HG02571 (cell line): ENCODE data around the gene DFFB.

Experiments
- ATAC-seq: cut with Tn5 transposase; IDR thresholded peaks from one replicate; pipeline ENCODE4 v1.9.1; 2021; ENCODE audit warnings: mild to moderate bottlenecking, moderate library complexity; ENCODE audit not compliant: unreplicated experiment

The DFFB gene

DNA sequence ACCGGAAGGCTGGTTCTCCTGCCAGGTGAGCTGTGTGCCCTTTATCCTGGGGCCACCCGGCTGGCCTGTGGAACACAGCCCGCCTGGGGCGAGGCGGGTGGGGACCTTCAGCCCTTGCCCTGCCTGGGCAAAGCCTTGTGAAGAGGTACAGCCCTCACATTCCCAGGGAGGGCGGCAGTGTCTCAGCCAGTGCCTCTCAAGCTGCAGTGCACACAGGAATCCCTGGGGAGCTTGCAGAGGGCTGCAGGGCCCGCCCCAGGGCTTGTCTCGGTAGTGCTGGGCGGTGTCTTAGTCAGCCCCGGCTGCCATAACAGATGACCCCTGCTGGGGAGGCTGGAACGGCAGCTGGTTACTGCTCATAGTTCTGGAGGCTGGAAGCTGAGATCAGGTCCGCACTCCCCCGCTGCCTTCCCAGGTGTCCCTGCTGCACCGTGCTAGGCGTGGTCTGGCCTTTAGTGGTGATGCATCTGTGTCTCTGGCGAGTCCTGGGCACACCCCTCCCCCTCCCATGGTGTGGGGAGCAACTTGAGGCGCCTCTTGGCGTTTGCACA, 12.6 kb downstream of the DFFB start:
- ATAC-seq: no peak

DNA sequence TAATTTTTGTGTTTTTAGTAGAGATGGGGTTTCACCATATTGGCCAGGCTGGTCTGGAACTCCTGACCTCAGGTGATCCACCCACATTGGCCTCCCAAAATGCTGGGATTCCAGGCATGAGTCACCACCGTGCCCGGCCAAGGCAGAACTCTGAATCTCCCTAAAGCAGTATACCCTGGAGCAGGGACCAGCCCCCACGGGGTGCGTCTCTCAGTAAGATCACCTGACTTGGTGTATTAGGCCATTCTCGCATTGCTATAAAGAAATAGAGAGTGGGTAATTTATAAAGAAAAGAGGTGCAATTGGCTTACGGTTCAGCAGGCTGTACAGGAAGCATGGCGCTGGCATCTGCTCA, 14.2 kb downstream of the DFFB start:
- ATAC-seq: no peak

DNA sequence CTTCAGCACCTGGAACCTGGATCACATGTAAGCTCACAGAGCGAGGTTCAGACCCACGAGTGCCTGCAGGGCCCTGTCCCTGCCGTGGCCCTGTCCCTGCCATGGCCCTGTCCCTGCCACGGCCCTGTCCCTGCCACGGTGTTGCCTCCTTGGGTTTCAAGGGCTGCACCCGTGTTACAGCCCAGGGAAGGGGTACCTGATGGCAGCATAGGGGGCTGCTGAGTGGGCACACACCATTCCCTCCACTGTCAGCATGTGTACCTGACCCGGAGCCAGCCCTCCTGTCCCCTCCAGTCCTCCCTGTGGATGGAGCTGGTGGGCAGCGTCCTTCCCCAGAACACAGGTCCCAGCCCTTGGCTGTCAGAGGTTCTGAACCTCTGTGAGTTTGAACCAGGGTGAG, 15.3 kb downstream of the DFFB start:
- no peak for ATAC-seq

DNA sequence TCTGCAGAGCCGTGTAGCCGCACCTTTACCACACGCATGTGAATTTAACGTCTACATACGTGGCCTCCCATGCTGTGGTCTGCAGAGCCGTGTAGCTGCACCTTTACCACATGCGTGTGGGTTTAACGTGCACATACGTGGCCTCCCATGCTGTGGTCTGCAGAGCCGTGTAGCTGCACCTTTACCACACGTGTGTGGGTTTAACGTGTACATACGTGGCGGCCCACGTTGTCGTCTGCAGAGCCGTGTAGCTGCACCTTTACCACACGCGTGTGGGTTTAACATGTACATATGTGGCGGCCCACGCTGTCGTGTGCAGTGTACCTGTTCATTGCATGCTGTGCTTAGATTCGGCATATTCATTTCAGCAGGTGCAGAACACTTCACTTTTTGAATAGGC, 17.5 kb downstream of the DFFB start:
- ATAC-seq: no peak

DNA sequence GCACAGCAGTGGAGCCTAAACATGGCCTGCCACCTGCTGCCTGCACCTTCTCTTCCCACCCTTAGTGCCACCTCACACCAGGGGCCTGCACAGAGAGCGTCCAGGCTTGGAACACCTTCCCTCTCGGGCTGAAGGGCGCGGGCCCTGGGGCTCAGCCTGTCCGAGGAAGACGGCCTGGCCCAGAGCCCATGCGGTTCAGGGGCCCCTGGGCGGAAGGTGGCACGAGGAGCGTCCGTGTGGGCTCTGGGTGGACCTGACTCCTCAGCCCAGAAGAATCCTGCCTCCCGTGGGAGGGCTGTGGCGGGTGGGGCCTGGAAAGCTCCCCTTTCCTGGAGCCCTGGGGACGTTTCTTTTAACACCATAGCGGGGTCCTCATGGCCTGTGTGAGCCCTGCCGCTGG, 19.4 kb downstream of the DFFB start:
- no peak for ATAC-seq

DNA sequence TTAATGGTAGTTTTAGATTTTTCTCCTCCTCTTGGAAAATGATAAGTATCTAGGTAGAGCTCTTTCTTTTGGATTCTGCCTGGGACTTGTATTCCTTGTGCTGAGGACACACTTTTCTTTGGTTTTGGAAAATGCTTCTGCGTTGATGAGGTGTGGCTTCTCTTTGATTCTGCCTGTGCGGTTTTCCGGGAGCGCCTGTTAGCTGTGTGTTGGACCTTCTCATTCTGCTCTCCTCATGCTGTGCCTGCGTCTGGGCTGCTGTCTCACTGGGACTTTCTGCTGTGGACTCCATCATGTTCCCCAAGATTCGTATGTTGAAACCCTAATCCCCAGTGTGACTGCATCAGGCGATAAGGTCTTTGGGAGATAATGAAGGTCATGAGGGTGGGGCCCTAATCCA, 21.8 kb downstream of the DFFB start:
- no peak for ATAC-seq

DNA sequence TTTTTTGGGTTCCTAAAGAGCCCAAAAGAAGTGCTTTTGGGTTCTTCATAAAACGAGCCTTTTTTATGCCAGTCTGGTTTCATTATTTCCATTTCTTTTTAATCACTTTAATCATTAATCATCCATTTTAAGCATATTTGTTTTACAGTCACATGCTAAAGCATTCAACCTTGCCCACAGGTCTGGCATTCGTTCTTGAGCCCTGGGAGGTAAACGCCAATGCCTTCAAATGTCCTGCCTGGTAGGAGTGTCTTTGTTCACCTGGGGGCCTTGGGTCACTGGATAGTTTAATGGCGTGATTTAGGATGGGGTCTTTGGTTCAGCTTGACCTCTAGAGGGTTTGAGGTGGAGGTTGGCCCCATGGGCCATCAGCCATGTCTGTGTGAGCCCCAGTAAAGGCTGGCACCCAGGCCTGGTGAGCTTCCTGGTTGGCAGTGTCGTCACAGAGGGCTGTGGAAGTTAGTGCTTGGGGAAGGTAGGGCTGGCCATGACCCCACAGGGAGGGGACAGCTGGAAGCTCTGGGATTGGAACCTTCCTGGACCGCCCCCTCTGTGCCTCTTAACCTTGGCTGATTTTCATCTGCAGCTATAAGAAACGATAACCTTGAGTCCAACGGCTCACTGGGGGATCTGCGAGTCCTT, 22.6 kb downstream of the DFFB start:
- no peak for ATAC-seq

DNA sequence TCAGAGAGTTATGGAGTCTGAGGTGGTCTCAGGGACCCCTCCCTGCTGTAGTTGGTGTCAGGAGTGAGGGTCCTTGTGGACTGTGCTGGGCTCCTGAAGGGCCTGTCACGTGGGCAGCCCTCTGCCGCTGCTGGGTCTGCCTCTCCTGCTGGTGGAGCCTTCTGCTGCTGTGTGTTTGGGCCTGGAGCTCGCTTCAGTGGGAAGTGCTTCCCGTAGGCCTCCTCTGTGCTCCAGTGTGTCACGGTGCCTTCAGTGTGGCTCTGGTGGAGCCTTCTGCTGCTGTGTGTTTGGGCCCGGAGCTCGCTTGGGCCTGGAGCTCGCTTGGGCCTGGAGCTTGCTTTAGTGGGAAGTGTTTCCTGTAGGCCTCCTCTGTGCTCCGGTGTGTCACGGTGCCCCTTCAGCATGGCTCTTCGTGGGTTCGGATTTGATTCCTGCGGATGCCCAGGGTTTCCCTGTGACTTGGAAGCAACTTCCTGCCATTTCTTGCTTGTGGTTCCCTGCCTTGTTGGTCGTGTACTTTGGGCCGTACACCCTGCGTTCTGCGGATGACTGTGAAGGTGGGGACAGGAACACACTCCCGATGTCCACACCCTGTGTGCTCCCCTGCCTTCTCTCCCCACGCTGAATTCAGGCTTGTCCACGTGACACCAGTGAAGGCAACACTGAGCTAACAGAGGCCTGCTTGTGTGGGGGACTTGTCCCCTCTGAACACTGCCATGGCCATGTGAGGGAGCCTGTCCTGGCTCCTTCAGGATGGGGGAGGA, 23.3 kb downstream of the DFFB start:
- no peak for ATAC-seq

DNA sequence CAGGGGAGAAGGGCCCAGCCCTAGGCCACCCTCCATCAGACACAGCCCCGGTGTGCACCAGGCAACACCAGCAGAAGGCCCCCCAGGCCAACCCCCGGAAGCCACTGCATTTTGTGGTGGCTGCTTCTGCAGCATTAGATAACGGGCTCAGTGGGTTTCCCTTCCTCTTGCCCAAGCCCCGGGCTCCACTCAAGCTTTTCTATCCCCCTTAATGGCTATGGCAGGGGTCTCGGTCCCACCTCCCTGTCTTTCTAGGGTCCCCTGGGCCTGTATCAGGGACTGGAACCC, 23.9 kb downstream of the DFFB start:
- ATAC-seq: no peak

DNA sequence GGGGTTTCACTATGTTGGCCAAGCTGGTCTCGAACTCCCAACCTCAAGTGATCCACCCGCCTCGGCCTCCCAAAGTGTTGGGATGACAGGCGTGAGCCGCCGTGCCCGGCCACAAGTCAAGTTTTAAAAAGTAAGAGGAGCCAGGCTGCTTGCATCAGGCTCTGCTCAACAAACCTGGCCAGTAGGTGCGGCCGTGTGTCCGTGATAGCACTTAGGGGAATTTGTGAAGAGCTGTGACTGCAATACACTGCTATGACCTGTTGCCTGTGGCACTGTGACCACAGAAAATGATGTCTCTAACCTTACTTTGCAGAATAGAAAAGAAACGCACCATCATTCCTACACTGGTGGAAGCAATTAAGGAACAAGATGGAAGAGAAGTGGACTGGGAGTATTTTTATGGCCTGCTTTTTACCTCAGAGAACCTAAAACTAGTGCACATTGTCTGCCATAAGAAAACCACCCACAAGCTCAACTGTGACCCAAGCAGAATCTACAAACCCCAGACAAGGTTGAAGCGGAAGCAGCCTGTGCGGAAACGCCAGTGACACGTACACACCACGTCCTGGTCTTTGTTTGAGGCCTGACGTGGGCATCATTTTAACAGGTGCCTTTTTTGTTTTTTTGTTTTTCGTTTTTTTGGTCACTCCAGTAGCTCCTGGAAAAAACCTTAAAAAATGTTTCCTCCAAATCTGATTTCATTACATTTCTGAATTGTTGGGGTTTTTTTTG, 26.1 kb downstream of the DFFB start:
- no peak for ATAC-seq

DNA sequence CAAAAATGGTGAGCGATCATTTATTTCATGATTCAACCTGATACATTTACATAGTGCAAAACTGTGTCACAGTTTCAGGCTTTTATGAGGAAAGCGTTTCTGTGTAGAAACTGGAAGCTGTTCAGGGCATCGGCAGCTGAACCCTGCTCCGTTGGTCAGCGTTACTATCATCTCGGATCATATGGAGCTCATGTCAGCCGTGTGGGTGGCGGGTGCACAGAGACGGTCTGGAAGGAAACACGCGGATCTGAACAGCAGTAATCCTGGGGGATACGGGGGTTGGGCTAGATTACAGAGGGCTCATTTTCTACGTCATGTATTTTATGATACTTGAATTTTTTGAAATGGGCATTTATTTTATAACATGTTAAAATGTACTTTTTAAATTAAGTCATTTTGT, 27.7 kb downstream of the DFFB start:
- ATAC-seq: no peak

DNA sequence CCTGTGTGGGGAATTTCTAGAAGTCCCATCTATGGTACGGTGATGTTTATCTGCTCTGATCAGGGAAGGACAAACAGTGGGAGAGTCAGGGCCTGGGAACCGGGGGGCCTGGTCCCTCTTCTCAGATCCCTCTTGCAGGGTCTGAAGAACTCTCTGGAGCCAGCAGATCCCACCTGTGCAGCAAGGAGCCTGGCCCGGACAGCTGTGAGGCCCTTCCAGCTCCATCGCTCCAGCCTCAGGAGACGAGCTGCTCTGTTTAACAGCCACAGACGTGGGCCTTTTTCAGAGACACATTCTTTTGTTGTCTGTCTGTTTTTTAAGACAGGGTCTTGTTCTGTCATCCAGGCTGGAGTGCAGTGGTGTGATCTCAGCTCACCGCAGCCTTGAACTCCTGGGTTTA, 28.3 kb downstream of the DFFB start:
- ATAC-seq: no peak

DNA sequence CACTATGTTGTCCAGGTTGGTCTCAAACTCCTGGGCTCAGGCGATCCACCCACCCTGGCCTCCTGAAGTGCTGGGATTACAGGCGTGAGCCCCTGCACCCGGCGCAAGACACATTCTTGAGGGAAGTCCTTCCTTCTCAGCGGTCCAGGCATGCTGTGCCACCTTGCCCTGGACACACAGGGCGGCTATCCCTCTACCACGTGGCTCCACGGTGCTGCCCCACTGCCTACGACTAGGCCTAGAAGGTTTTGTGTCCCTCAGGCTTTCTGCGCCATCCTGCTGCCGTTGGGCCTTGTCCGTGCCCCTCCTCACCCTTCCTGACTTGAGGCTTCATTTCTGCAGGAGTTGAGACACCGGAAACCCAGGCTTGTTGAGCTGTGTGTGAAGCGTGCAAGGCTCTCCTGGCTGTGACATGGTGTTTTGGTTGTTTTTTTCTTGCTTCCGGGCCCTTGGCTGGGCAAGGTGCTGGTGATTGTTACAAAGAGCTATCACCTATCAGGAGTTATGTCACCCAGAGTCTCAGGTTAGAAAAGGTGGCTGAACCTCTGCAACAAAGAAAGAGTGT, 28.9 kb downstream of the DFFB start:
- no peak for ATAC-seq

DNA sequence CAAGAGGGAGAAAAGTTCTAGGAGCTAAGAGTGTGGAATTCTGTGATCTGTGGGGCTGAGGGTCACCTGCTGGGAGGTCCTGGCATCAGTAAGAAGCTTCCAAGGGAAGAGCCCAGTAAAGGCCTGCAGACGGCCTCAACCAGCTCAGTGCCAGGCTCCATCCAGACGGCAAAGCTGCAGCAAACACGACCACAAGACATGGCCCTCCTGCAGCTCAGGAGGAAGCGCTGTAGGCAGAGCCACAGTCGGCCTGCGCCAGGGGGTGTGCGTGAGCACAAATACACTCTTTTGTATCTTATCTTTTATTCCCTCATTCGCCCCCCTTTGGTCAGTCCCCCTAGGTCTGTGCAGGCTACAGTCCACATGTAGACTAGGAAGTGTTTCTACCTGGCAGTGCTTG, 29.4 kb downstream of the DFFB start:
- no peak for ATAC-seq

DNA sequence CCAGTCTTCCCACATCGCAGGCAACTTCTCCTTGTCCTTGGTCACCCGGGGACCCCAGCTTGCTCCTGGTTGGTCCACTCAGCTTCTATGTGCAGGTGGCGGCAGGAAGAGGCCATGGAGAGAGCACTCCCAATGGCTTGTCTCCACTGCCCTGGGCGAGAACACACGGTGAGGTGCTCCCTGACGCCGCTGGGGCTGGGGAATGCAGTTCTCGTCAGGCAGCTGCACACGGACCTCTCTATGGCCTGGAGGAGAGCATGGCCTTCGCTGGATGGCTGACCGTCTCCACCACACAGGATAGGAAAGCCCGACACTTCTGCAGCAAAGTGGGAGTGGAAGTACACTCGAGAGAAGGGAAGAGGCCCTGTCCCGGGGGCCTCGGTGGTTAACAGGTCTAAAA, 31.0 kb downstream of the DFFB start:
- no peak for ATAC-seq

DNA sequence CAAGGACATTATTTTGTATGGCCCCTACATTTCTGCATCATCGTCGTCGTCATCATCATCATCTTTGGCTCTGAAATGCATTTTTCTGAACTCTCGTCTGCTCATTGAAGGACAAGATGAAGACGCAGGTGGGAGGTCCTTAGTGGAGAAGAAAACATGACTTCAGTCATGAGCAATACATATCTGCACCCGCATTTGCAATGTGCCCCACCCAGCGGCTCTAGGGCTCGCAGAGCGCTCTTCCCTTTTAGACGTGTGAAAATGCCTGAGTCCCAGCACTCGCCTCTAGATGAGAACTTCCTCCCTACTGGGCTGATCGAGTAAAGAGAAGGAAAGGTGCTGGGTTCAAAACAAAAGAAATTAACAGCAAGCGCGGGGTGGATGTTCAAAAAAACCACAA, 32.7 kb downstream of the DFFB start:
- no peak for ATAC-seq

DNA sequence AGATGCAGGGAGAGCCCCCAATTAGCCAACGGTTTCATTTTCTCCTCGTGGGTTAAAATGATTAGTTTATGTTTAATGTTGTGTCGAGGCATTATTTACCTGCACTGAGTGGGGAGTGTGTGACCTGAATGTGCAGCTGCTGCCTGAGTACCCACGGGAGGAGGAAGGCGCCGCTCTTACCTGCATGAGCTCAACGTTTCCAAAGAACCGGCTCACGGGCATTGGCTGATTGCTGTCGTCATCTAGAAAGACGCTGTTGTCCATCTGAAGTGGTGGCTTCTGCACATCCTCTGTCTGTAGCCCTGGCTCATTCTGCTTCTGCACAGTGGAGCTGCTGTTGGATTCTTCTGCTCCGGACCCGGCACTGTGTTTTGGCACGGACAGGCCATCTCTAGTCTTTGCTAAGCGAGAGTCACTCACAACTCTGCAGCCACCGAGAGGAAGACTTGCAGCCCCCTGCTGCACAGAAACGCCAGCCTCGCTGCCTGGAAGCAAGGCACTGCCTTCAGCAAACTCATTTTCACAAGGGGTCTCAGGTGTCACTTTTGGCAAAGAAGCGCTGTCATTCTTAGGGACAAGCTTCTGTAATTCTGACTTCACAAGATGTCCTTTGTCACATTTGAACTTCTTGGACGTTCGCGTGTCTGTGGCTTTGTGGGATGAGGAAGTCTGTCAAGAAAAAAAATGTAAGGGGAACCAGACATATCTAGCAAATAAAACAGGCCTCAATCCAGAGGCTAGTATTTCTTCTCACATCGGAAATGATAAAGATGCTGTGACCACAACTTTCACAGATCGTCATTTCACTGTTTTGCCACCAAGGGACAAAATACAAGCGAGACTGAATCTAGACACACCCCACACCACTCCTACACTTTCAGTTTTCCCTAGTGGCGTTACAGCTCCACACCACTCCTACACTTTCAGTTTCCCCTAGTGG, 33.4 kb downstream of the DFFB start:
- no peak for ATAC-seq

DNA sequence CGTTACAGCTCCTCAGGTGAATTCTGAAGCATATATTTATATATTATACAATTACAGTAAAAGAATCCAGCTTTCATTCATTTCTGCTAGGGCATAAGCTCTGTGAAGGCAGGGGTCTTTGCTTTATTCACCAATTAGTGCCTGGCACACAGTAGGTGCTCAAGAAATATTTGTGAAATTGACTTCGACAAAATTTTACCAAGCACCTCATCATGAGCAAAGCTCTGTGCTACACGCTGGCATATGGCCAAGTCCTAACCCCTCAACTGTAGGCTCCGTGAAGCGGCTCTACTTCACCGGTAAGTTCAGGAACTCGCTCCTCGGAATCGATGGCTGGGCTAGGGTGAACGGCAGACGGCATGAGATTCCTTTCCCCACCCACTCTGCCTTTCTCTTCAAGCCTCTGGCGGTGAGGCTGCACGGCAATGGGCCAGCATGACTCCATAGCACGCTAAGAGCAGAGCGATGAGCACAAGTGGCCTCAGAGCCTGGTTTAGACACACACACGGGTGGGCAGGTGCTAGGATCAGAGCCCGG, 34.1 kb downstream of the DFFB start:
- no peak for ATAC-seq

DNA sequence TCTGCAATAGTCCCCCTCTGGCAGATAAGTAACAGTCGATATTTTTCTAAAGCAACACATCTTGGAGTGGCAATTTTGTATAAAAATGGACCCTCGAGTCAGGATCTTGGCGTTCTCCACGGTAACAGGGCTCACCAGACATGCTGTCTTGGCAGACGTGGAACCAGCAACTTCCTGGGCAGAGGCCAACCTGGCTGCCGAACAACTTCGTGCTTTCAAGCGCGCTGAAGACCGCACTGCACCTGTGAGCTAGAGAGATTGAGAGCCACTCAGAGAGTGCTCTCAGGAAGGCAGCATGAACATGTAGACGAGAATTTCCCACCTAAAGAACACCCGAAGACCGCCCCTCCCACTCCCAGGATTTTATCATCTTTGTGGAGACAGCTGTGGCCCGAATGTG, 35.5 kb downstream of the DFFB start:
- no peak for ATAC-seq

DNA sequence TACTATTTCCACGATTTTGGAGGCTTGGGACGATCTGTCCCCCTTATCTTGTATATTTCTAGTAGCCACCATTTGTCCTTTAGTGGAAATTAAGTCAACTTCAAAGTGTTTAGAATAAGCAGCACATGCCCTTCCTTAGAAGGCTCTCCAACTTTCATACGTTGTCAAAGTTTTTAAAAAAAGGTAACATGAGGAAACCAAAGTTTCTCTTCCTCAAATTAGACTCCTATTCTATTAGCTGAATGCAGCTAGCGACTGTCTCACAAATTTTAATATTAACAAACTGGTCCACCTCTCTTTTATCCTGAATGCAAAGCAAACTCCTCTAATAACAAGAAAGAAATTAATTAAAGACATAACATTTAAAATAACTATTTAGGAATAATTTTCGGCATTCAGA, 35.9 kb downstream of the DFFB start:
- ATAC-seq: no peak
